ENCODE data around the gene PHACTR1.

The PHACTR1 gene

DNA sequence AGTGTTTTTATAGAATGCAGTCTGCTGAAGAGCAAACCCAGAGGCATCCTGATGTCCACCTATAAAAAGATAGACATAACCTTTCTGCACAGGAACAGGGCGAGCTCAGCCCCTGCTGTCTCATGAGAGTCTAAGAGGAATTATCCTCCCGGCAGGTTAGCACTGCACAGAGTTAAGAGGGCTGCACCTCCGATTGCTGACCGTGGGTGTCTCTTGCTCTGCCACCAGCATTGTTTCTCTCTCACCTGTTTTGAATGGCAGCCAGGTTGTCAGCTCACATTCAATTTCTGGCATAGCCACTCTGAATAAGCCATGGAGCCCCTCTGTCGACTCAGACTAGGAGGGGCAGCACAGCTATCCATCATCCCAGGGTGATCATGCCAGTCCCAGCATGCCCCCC lies 211.2 kb downstream of the PHACTR1 start:
- no peak for TF ChIP-seq CTCF (conservative IDR thresholded peaks at IDR 0.05; ENCODE audit: low read depth, low read length)
- no peak overlapping the region for H3K4me3 ChIP-seq (ENCODE audit: low read length)
- DNase-seq (ENCODE audit: low read depth) = no peak

GRCh38 chr6:12929678-12930077 lies 213.1 kb downstream of the PHACTR1 start:
- TF ChIP-seq CTCF (conservative IDR thresholded peaks at IDR 0.05; ENCODE audit: low read depth, low read length) = no peak
- DNase-seq (ENCODE audit: low read depth) = no peak

DNA sequence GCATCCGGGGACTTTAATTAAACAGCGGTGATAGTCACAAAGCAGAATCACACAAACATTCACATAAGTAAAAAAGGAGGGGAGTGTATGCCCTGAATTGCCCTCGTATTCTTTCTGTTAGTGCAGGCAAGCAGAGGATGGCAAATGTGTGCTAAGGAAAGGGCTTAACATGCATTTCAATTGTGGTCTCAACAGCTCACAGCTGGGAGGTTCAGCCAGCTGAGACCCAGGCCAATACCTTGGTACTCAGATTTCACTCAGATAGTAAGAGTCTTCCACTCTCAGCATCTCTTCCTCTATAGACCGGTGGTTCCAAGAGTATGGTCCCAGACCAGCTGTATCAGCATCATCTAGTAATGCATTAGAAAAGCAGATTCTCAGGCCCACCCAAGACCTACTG lies 215.1 kb downstream of the PHACTR1 start:
- no peak for TF ChIP-seq CTCF (conservative IDR thresholded peaks at IDR 0.05; ENCODE audit: low read depth, low read length)
- DNase-seq (ENCODE audit: low read depth) = no peak
- H3K4me3 ChIP-seq (ENCODE audit: low read length) = no peak overlapping the region

More at GRCh38 chr6:12929678-12930077, 213.1 kb downstream of the PHACTR1 start:
- H3K4me3 ChIP-seq (ENCODE audit: low read length) = no peak overlapping the region

DNA sequence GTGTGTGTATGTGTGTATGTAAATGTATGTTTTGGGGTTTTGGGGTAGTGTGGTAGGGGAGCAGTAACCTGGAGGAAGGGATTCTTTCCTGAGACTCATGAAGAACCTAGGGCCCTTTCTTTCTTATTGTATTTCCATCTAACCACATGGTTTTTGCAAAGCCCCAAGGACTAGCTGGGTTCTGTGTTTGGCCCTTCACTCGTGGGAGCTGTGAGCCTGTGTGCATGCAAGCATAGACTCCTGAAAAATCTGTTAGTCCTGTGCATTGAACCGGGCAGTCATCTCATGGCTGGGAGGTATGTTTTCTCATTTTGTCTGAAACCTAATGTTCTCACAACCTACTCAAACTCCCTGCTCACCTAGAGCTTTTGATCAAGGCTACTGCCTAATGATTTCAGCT lies 219.1 kb downstream of the PHACTR1 start:
- no peak for TF ChIP-seq CTCF (conservative IDR thresholded peaks at IDR 0.05; ENCODE audit: low read depth, low read length)
- H3K4me3 ChIP-seq (ENCODE audit: low read length) = no peak overlapping the region
- DNase-seq (ENCODE audit: low read depth) = no peak

DNA sequence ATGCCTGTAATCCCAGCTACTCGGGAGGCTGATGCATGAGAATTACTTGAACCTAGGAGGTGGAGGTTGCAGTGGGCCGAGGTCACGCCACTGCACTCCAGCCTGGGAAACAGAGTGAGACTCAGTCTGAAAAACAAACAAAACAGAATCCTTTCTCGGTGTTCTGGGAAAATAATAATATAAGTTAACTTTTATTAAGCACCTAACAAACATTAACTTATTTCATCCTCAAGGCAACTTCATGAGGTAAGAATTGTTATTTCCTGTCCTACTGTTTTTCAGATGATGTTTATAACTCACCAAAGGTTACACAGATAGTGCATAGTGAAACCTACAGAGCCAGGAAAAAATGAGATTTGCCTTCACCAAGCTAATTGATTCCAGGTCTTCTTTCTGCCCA lies 221.4 kb downstream of the PHACTR1 start:
- no peak for TF ChIP-seq CTCF (conservative IDR thresholded peaks at IDR 0.05; ENCODE audit: low read depth, low read length)
- no peak for DNase-seq (ENCODE audit: low read depth)
- H3K4me3 ChIP-seq (ENCODE audit: low read length) = no peak overlapping the region

- no peak for TF ChIP-seq CTCF (conservative IDR thresholded peaks at IDR 0.05; ENCODE audit: low read depth, low read length)
- peak; percentile 13 for DNase-seq (ENCODE audit: low read depth)
- H3K4me3 ChIP-seq (ENCODE audit: low read length) = no peak overlapping the region
These were observed 222.7 kb downstream of the PHACTR1 start for GRCh38 chr6:12939314-12939713.

GRCh38 chr6:12941422-12941821 lies 224.9 kb downstream of the PHACTR1 start:
- no peak for TF ChIP-seq CTCF (conservative IDR thresholded peaks at IDR 0.05; ENCODE audit: low read depth, low read length)
- DNase-seq (ENCODE audit: low read depth) = no peak
- H3K4me3 ChIP-seq (ENCODE audit: low read length) = no peak overlapping the region
